HepG2 (cell line): ENCODE measurements around the gene OS9. TPM values are rescaled to one million over a fixed set of nuclear protein-coding genes. Genes with fewer than 3 reads are reported as not detected.
A peak's percentile ranks its signal among the peaks of the same experiment; 100 is the strongest.

Experiments
- ATAC-seq: fragments of 200-7000 bp; cut with Tn5 transposase; 3 replicates; pipeline ENCODE4 v1.9.1; 2020; ENCODE audit warnings: mild to moderate bottlenecking, moderate library complexity
- BruUV-seq: library from RNA; stranded (reverse); fragments of 400-500 nt; replicated peaks from 2 replicates; lab custom pipeline; 2021; lab: Mats Ljungman, UMichigan
- CTCF ChIA-PET: fragments of 300-600 bp; formaldehyde crosslinking; extraction: SDS; loops from one replicate; lab custom pipeline; 2021; ENCODE audit warnings: low total read pairs, inconsistent platforms, low intra/inter-chr PET ratio; lab: Yijun Ruan, JAX
- POLR2A ChIA-PET: fragments of 350-600 bp; sonication (Branson Sonifier 250); formaldehyde crosslinking; loops from one replicate; lab custom pipeline; 2020; ENCODE audit warnings: antibody characterized with exemption, inconsistent platforms; lab: Yijun Ruan, JAX
- DNase-seq: peaks from one replicate; pipeline ENCODE4 v3.0.0-alpha.2; 2015; ENCODE audit warnings: low spot score
- FAIRE-seq: peaks from 3 replicates; lab custom pipeline; 2011; peaks lifted over from hg19 to GRCh38; lab: Jason Lieb, UNC
- H2AFZ ChIP-seq: one replicate; pipeline ENCODE4 v1.6.1; 2011; ENCODE audit warnings: low read length, inconsistent platforms
- H3K27ac ChIP-seq: fragments of 300-600 bp; 3 replicates; pipeline ENCODE4 v1.8.0; 2011; ENCODE audit warnings: mixed run types, mild to moderate bottlenecking, mixed read lengths, low read length, inconsistent platforms; ENCODE audit not compliant: insufficient read depth; ENCODE audit errors: extremely low read length
- H3K27me3 ChIP-seq, 2 experiments: fragments of 200-600 bp in 1 of 2; 2 replicates in 1 of 2; 3 replicates in 1 of 2; pipeline versions ENCODE4 v1.6.0 to v1.8.0; 2011; ENCODE audit warnings: low read length in 2 of 2, mild to moderate bottlenecking in 2 of 2, moderate library complexity in 2 of 2, inconsistent platforms in 1 of 2; ENCODE audit not compliant: insufficient read depth in 2 of 2, control insufficient read depth in 1 of 2
- H3K36me3 ChIP-seq, 2 experiments: fragments of 200-600 bp in 1 of 2; replicated peaks in 1 of 2; 2 replicates in 1 of 2; 3 replicates in 1 of 2; pipeline versions ENCODE4 v1.5.1 to v1.8.0; 2011; ENCODE audit warnings: low read length in 2 of 2, inconsistent platforms in 1 of 2; ENCODE audit not compliant: insufficient read depth in 2 of 2, control insufficient read depth in 1 of 2
- H3K4me1 ChIP-seq: 2 replicates; pipeline ENCODE4 v1.5.1; 2012; ENCODE audit warnings: low read length, inconsistent platforms; ENCODE audit not compliant: insufficient read depth
- H3K4me2 ChIP-seq: 2 replicates; pipeline ENCODE4 v1.6.0; 2011; ENCODE audit warnings: low read depth, low read length, inconsistent platforms
- H3K4me3 ChIP-seq, 3 experiments: fragments of 200-600 bp in 1 of 3; sonication (generic), shearing (Covaris generic) in 1 of 3; replicated peaks in 1 of 3; 2 replicates each; pipeline ENCODE4 v1.5.1; 2011 to 2016; ENCODE audit warnings: low read length in 3 of 3, inconsistent platforms in 2 of 3, low read depth in 2 of 3, mild to moderate bottlenecking in 2 of 3, control low read depth in 1 of 3, mixed read lengths in 1 of 3; ENCODE audit not compliant: insufficient read depth in 1 of 3
- H3K79me2 ChIP-seq: one replicate; pipeline ENCODE4 v1.6.1; 2011; ENCODE audit warnings: low read length, inconsistent platforms; ENCODE audit not compliant: insufficient read depth
- H3K9ac ChIP-seq: 2 replicates; pipeline ENCODE4 v1.6.0; 2011; ENCODE audit warnings: mild to moderate bottlenecking, low read depth, low read length, inconsistent platforms; ENCODE audit not compliant: insufficient read depth
- H3K9me3 ChIP-seq: 2 replicates; pipeline ENCODE4 v1.5.1; 2012; ENCODE audit warnings: mild to moderate bottlenecking, low read length
- H4K20me1 ChIP-seq: 2 replicates; pipeline ENCODE4 v1.6.0; 2011; ENCODE audit warnings: inconsistent platforms, mild to moderate bottlenecking, low read length, moderate library complexity; ENCODE audit not compliant: insufficient read depth
- AGO1 ChIP-seq: fragments of 200-400 bp; formaldehyde crosslinking; IDR thresholded peaks from 2 replicates; pipeline ENCODE4 v1.6.1; 2017; ENCODE audit warnings: mild to moderate bottlenecking, low read depth, low read length, moderate library complexity; ENCODE audit not compliant: poor library complexity, severe bottlenecking
- AGO2 ChIP-seq: fragments of 200-400 bp; formaldehyde crosslinking; optimal IDR thresholded peaks from 2 replicates; pipeline ENCODE3; 2017; ENCODE audit warnings: mild to moderate bottlenecking, low read depth, low read length, moderate library complexity
- HNRNPLL ChIP-seq: fragments of 200-400 bp; formaldehyde crosslinking; IDR thresholded peaks from 2 replicates; pipeline ENCODE4 v1.6.1; 2017; ENCODE audit warnings: mild to moderate bottlenecking, low read depth, low read length; ENCODE audit not compliant: poor library complexity, severe bottlenecking
- IKZF1 ChIP-seq: fragments of 450-650 bp; IDR thresholded peaks from 2 replicates; pipeline ENCODE4 v1.7.1; 2016
- KDM2A ChIP-seq: sonication (generic); formaldehyde crosslinking; IDR thresholded peaks from 2 replicates; pipeline ENCODE4 v1.4.0; 2020; ENCODE audit warnings: low read depth, missing genetic modification reagents, borderline replicate concordance
- NR2C2 ChIP-seq: sonication (generic); formaldehyde crosslinking; IDR thresholded peaks from 2 replicates; pipeline ENCODE4 v1.4.0; 2020; ENCODE audit warnings: missing genetic modification reagents, mild to moderate bottlenecking, moderate library complexity, borderline replicate concordance
- PHF20 ChIP-seq: sonication (generic); formaldehyde crosslinking; IDR thresholded peaks from 2 replicates; pipeline ENCODE4 v1.5.0; 2020; ENCODE audit warnings: mild to moderate bottlenecking, missing genetic modification reagents
- POLR2A ChIP-seq, 2 experiments: IDR thresholded peaks; 2 replicates each; pipeline ENCODE4 v1.6.1; 2011; ENCODE audit warnings: low read depth in 2 of 2, low read length in 2 of 2, mild to moderate bottlenecking in 1 of 2, moderate library complexity in 1 of 2; ENCODE audit not compliant: insufficient read depth in 1 of 2
- YY1 ChIP-seq: IDR thresholded peaks from 2 replicates; pipeline ENCODE4 v1.6.1; 2011; ENCODE audit warnings: low read length, low read depth, moderate library complexity, mild to moderate bottlenecking; ENCODE audit not compliant: insufficient read depth, insufficient replicate concordance
- ZBTB38 ChIP-seq: sonication (generic); formaldehyde crosslinking; IDR thresholded peaks from 2 replicates; pipeline ENCODE4 v1.5.1; 2020; ENCODE audit warnings: mild to moderate bottlenecking, missing genetic modification reagents
- ZNF326 ChIP-seq: sonication (generic); formaldehyde crosslinking; IDR thresholded peaks from 2 replicates; pipeline ENCODE4 v1.4.0; 2020; ENCODE audit warnings: missing genetic modification reagents, borderline replicate concordance
- ZNF747 ChIP-seq: sonication (generic); formaldehyde crosslinking; IDR thresholded peaks from 2 replicates; pipeline ENCODE4 v1.8.1; 2023; ENCODE audit warnings: missing genetic modification reagents, mild to moderate bottlenecking, borderline replicate concordance
- WGBS: methylation state at CpG from one replicate; pipeline ENCODE4 v1.1.6; 2017; ENCODE audit warnings: low lambda C conversion rate; 5-methylcytosine and 5-hydroxymethylcytosine counted together
- in situ Hi-C: cut with HindIII; loops from 2 replicates; pipeline ENCODE4 v1.10.0; 2017; ENCODE audit warnings: low pct_unique_long_range_greater_than_20kb; ENCODE audit not compliant: extremely low pct_ligation_motif_present
- intact Hi-C: fragments of 100-400 bp; cut with micrococcal nuclease; formaldehyde crosslinking; loops from one replicate; pipeline ENCODE4 v1.10.0; 2022; ENCODE audit not compliant: unreplicated experiment
- polyA plus RNA-seq, 8 experiments: library from polyadenylated mRNA; depleted of rRNA in 3 of 8; stranded (reverse) in 7 of 8; unstranded in 1 of 8; fragments of >200 nt; fragmentation: Illumina TruSeq in 4 of 8; extraction: Trizol in 4 of 8; gene quantifications; 2 replicates each; pipeline versions ENCODE4 v1.2.1 to v1.2.3, GENCODE V29; 2011 to 2016; ENCODE audit warnings: low read depth in 4 of 8, missing spikeins in 1 of 8, mixed read lengths in 1 of 8; ENCODE audit not compliant: insufficient read depth in 1 of 8
- total RNA-seq, 5 experiments: library from RNA; depleted of rRNA; stranded (reverse); fragments of >200 nt; fragmentation: Illumina TruSeq; extraction: Trizol; gene quantifications; 2 replicates each; pipeline ENCODE4 v1.2.3, GENCODE V29; 2016; ENCODE audit warnings: low read depth in 1 of 5
- TF ChIP-seq, protein P1 (sequence below): IDR thresholded peaks from 2 replicates; pipeline ENCODE4 v1.6.1; 2016; ENCODE audit warnings: control low read depth
- TF ChIP-seq, protein P2 (sequence below): sonication (generic); formaldehyde crosslinking; IDR thresholded peaks from one replicate; pipeline ENCODE4 v1.5.1; 2020; ENCODE audit warnings: mild to moderate bottlenecking, missing genetic modification reagents; ENCODE audit errors: not compliant biosample characterization

OS9 gene
- total and polyA plus RNA-seq, 2 of the 13 experiments (the other 11 are each of a cell fraction or from before 2014, with no cell fraction given), result 156 to 206 TPM

GRCh38 chr12:57765698-57766463 lies 71.9 kb downstream of the OS9 start:
- FAIRE-seq, result no peak
- Histone ChIP-seq H3K27me3 (peaks cover 0 to 6% of the 10 kb centered on the region in 2 experiments; a peak in 1 of 5 replicates), H3K4me2 (peak overlapping the region; percentile 95), H3K9me3 (no peaks in the 10 kb centered on the region), H3K4me1 (peaks cover 42% of the 10 kb centered on the region), H3K9ac (peak overlapping the region; percentile 50), H2AFZ (peak overlapping the region; percentile 8), H4K20me1 (no peaks in the 10 kb centered on the region), H3K4me3 (peak overlapping the region; percentile 53 to 78 (median 60)), H3K79me2 (peaks cover 6% of the 10 kb centered on the region), H3K36me3 (peaks cover 14 to 18% of the 10 kb centered on the region in 2 experiments), H3K27ac (no peak overlapping the region)
- BruUV-seq, result TSS peak; percentile 65
- intact Hi-C loops (no loop called here), in situ Hi-C loops (no loop called here)
- 19% methylated on average over 8 of the region's 40 CpGs for WGBS
- POLR2A ChIA-PET, result interaction anchor here (2.0 kb wide), 1 partner anchor 9 kb away, joined by 9 read pairs; no protein-coding TSS in a partner anchor
- CTCF ChIA-PET, result interaction anchor here (1.1 kb wide), 1 partner anchor 9 kb away, joined by 3 read pairs; no protein-coding TSS in a partner anchor
- DNase-seq, result no peak
- peak; percentile 58 for ATAC-seq
- TF ChIP-seq ZNF326 (CRISPR knock-in tag) (peak; percentile 54; the same call in 1 of the 2 replicates), PHF20 (CRISPR knock-in tag) (0 out of 2 replicates have a peak, but pooled peaks have one; percentile 8), POLR2A (IDR thresholded peaks at IDR 0.05; ENCODE audit: insufficient read depth in 1 of 2, low read depth in 2 of 2, low read length in 2 of 2) (peak in 1 of 2 experiments; percentile 10; a peak in 1 of 4 replicates), KDM2A (CRISPR knock-in tag) (peak; percentile 83; the same call in 1 of the 2 replicates), AGO1 (peak; percentile 95), NR2C2 (CRISPR knock-in tag) (peak; percentile 4; the same call in 1 of the 2 replicates), IKZF1 (no peak), ZBTB38 (CRISPR knock-in tag) (0 out of 2 replicates have a peak, but pooled peaks have one; percentile 10), HNRNPLL (peak; percentile 84), AGO2 (peak; percentile 90), ZNF747 (0 out of 2 replicates have a peak, but pooled peaks have one; percentile 45), YY1 (peak; percentile 12)
- TF ChIP-seq, protein P1, sequence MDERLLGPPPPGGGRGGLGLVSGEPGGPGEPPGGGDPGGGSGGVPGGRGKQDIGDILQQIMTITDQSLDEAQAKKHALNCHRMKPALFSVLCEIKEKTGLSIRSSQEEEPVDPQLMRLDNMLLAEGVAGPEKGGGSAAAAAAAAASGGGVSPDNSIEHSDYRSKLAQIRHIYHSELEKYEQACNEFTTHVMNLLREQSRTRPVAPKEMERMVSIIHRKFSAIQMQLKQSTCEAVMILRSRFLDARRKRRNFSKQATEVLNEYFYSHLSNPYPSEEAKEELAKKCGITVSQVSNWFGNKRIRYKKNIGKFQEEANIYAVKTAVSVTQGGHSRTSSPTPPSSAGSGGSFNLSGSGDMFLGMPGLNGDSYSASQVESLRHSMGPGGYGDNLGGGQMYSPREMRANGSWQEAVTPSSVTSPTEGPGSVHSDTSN, result no peak
- TF ChIP-seq, protein P2, sequence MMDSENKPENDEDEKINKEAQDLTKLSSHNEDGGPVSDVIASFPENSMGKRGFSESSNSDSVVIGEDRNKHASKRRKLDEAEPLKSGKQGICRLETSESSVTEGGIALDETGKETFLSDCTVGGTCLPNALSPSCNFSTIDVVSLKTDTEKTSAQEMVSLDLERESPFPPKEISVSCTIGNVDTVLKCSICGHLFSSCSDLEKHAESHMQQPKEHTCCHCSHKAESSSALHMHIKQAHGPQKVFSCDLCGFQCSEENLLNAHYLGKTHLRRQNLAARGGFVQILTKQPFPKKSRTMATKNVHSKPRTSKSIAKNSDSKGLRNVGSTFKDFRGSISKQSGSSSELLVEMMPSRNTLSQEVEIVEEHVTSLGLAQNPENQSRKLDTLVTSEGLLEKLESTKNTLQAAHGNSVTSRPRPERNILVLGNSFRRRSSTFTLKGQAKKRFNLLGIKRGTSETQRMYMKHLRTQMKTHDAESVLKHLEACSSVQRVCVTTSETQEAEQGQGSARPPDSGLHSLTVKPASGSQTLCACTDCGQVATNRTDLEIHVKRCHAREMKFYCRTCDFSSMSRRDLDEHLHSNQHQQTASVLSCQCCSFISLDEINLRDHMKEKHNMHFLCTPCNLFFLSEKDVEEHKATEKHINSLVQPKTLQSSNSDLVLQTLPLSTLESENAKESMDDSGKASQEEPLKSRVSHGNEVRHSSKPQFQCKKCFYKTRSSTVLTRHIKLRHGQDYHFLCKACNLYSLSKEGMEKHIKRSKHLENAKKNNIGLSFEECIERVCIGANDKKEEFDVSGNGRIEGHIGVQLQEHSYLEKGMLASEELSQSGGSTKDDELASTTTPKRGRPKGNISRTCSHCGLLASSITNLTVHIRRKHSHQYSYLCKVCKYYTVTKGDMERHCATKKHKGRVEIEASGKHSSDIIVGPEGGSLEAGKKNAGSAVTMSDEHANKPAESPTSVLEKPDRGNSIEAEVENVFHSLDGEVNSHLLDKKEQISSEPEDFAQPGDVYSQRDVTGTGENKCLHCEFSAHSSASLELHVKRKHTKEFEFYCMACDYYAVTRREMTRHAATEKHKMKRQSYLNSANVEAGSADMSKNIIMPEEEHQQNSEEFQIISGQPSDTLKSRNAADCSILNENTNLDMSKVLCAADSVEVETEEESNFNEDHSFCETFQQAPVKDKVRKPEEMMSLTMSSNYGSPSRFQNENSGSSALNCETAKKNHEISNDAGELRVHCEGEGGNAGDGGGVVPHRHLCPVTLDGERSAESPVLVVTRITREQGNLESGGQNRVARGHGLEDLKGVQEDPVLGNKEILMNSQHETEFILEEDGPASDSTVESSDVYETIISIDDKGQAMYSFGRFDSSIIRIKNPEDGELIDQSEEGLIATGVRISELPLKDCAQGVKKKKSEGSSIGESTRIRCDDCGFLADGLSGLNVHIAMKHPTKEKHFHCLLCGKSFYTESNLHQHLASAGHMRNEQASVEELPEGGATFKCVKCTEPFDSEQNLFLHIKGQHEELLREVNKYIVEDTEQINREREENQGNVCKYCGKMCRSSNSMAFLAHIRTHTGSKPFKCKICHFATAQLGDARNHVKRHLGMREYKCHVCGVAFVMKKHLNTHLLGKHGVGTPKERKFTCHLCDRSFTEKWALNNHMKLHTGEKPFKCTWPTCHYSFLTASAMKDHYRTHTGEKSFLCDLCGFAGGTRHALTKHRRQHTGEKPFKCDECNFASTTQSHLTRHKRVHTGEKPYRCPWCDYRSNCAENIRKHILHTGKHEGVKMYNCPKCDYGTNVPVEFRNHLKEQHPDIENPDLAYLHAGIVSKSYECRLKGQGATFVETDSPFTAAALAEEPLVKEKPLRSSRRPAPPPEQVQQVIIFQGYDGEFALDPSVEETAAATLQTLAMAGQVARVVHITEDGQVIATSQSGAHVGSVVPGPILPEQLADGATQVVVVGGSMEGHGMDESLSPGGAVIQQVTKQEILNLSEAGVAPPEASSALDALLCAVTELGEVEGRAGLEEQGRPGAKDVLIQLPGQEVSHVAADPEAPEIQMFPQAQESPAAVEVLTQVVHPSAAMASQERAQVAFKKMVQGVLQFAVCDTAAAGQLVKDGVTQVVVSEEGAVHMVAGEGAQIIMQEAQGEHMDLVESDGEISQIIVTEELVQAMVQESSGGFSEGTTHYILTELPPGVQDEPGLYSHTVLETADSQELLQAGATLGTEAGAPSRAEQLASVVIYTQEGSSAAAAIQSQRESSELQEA (CRISPR knock-in tag), result peak; percentile 63
